HepG2 (cell line): ENCODE data around the gene ZNF274. TPM values are rescaled to one million over a fixed set of nuclear protein-coding genes. Genes with fewer than 3 reads are reported as not detected.

ENCODE experiments used
- ATAC-seq: fragments of 200-7000 bp; cut with Tn5 transposase; 3 replicates; pipeline ENCODE4 v1.9.1; 2020; ENCODE audit warnings: mild to moderate bottlenecking, moderate library complexity
- BruUV-seq: library from RNA; stranded (reverse); fragments of 400-500 nt; replicated peaks from 2 replicates; lab custom pipeline; 2021; lab: Mats Ljungman, UMichigan
- CTCF ChIA-PET: fragments of 300-600 bp; formaldehyde crosslinking; extraction: SDS; loops from one replicate; lab custom pipeline; 2021; ENCODE audit warnings: low total read pairs, inconsistent platforms, low intra/inter-chr PET ratio; lab: Yijun Ruan, JAX
- POLR2A ChIA-PET: fragments of 350-600 bp; sonication (Branson Sonifier 250); formaldehyde crosslinking; loops from one replicate; lab custom pipeline; 2020; ENCODE audit warnings: antibody characterized with exemption, inconsistent platforms; lab: Yijun Ruan, JAX
- DNase-seq: peaks from one replicate; pipeline ENCODE4 v3.0.0-alpha.2; 2015; ENCODE audit warnings: low spot score
- FAIRE-seq: peaks from 3 replicates; lab custom pipeline; 2011; peaks lifted over from hg19 to GRCh38; lab: Jason Lieb, UNC
- H2AFZ ChIP-seq: one replicate; pipeline ENCODE4 v1.6.1; 2011; ENCODE audit warnings: low read length, inconsistent platforms
- H3K27ac ChIP-seq: fragments of 300-600 bp; 3 replicates; pipeline ENCODE4 v1.8.0; 2011; ENCODE audit warnings: mixed run types, mild to moderate bottlenecking, mixed read lengths, low read length, inconsistent platforms; ENCODE audit not compliant: insufficient read depth; ENCODE audit errors: extremely low read length
- H3K27me3 ChIP-seq, 2 experiments: fragments of 200-600 bp in 1 of 2; 2 replicates in 1 of 2; 3 replicates in 1 of 2; pipeline versions ENCODE4 v1.6.0 to v1.8.0; 2011; ENCODE audit warnings: low read length in 2 of 2, mild to moderate bottlenecking in 2 of 2, moderate library complexity in 2 of 2, inconsistent platforms in 1 of 2; ENCODE audit not compliant: insufficient read depth in 2 of 2, control insufficient read depth in 1 of 2
- H3K36me3 ChIP-seq, 2 experiments: fragments of 200-600 bp in 1 of 2; replicated peaks in 1 of 2; 2 replicates in 1 of 2; 3 replicates in 1 of 2; pipeline versions ENCODE4 v1.5.1 to v1.8.0; 2011; ENCODE audit warnings: low read length in 2 of 2, inconsistent platforms in 1 of 2; ENCODE audit not compliant: insufficient read depth in 2 of 2, control insufficient read depth in 1 of 2
- H3K4me1 ChIP-seq: 2 replicates; pipeline ENCODE4 v1.5.1; 2012; ENCODE audit warnings: low read length, inconsistent platforms; ENCODE audit not compliant: insufficient read depth
- H3K4me2 ChIP-seq: 2 replicates; pipeline ENCODE4 v1.6.0; 2011; ENCODE audit warnings: low read depth, low read length, inconsistent platforms
- H3K4me3 ChIP-seq, 3 experiments: fragments of 200-600 bp in 1 of 3; sonication (generic), shearing (Covaris generic) in 1 of 3; replicated peaks in 1 of 3; 2 replicates each; pipeline ENCODE4 v1.5.1; 2011 to 2016; ENCODE audit warnings: low read length in 3 of 3, inconsistent platforms in 2 of 3, low read depth in 2 of 3, mild to moderate bottlenecking in 2 of 3, control low read depth in 1 of 3, mixed read lengths in 1 of 3; ENCODE audit not compliant: insufficient read depth in 1 of 3
- H3K79me2 ChIP-seq: one replicate; pipeline ENCODE4 v1.6.1; 2011; ENCODE audit warnings: low read length, inconsistent platforms; ENCODE audit not compliant: insufficient read depth
- H3K9ac ChIP-seq: 2 replicates; pipeline ENCODE4 v1.6.0; 2011; ENCODE audit warnings: mild to moderate bottlenecking, low read depth, low read length, inconsistent platforms; ENCODE audit not compliant: insufficient read depth
- H3K9me3 ChIP-seq: 2 replicates; pipeline ENCODE4 v1.5.1; 2012; ENCODE audit warnings: mild to moderate bottlenecking, low read length
- H4K20me1 ChIP-seq: 2 replicates; pipeline ENCODE4 v1.6.0; 2011; ENCODE audit warnings: inconsistent platforms, mild to moderate bottlenecking, low read length, moderate library complexity; ENCODE audit not compliant: insufficient read depth
- GABPB1 ChIP-seq: IDR thresholded peaks from 2 replicates; pipeline ENCODE4 v1.6.1; 2016; ENCODE audit warnings: mild to moderate bottlenecking, missing genetic modification reagents, moderate library complexity, missing compliant biosample characterization
- GMEB1 ChIP-seq: sonication (generic); formaldehyde crosslinking; IDR thresholded peaks from 2 replicates; pipeline ENCODE4 v1.5.1; 2020; ENCODE audit warnings: missing genetic modification reagents, mild to moderate bottlenecking, borderline replicate concordance
- KAT7 ChIP-seq: IDR thresholded peaks from 2 replicates; pipeline ENCODE4 v1.6.1; 2018; ENCODE audit warnings: borderline replicate concordance, missing compliant biosample characterization
- KDM2A ChIP-seq: sonication (generic); formaldehyde crosslinking; IDR thresholded peaks from 2 replicates; pipeline ENCODE4 v1.4.0; 2020; ENCODE audit warnings: low read depth, missing genetic modification reagents, borderline replicate concordance
- KDM3A ChIP-seq: IDR thresholded peaks from 2 replicates; pipeline ENCODE4 v1.6.1; 2018; ENCODE audit warnings: low read depth, missing compliant biosample characterization
- KDM5A ChIP-seq: fragments of 200-600 bp; sonication (generic); IDR thresholded peaks from 2 replicates; pipeline ENCODE4 v1.7.0; 2018; ENCODE audit warnings: antibody characterized with exemption, mild to moderate bottlenecking, low read length, borderline replicate concordance
- PAWR ChIP-seq: sonication (generic); formaldehyde crosslinking; IDR thresholded peaks from 2 replicates; pipeline ENCODE4 v1.4.0; 2020; ENCODE audit warnings: missing genetic modification reagents, mild to moderate bottlenecking, borderline replicate concordance
- RAD21 ChIP-seq: fragments of 450-650 bp; formaldehyde crosslinking; IDR thresholded peaks from 2 replicates; pipeline ENCODE4 v1.5.0; 2020; ENCODE audit warnings: mild to moderate bottlenecking
- RARA ChIP-seq: IDR thresholded peaks from 2 replicates; pipeline ENCODE4 v1.6.1; 2016; ENCODE audit warnings: missing genetic modification reagents, missing compliant biosample characterization
- RBFOX2 ChIP-seq: fragments of 200-400 bp; formaldehyde crosslinking; IDR thresholded peaks from 2 replicates; pipeline ENCODE4 v1.6.1; 2017; ENCODE audit warnings: low read depth, mild to moderate bottlenecking, low read length
- RFX5 ChIP-seq: IDR thresholded peaks from 2 replicates; pipeline ENCODE4 v1.6.1; 2011; ENCODE audit warnings: low read depth, low read length, improper control_type of control experiment
- RORA ChIP-seq: sonication (generic); formaldehyde crosslinking; IDR thresholded peaks from 2 replicates; pipeline ENCODE4 v1.5.0; 2020; ENCODE audit warnings: mild to moderate bottlenecking, missing genetic modification reagents, moderate library complexity
- RXRA ChIP-seq: sonication (generic); formaldehyde crosslinking; IDR thresholded peaks from 2 replicates; pipeline ENCODE4 v1.5.1; 2020; ENCODE audit warnings: missing genetic modification reagents
- SAP130 ChIP-seq: IDR thresholded peaks from 2 replicates; pipeline ENCODE4 v1.6.1; 2016; ENCODE audit warnings: low read depth
- SIN3A ChIP-seq: IDR thresholded peaks from 2 replicates; pipeline ENCODE4 v1.6.1; 2011; ENCODE audit warnings: low read depth, mild to moderate bottlenecking, control low read depth, low read length, borderline replicate concordance
- ZFY ChIP-seq: sonication (generic); formaldehyde crosslinking; IDR thresholded peaks from 2 replicates; pipeline ENCODE4 v1.4.0; 2020; ENCODE audit warnings: missing genetic modification reagents
- ZNF274 ChIP-seq: sonication (generic); formaldehyde crosslinking; IDR thresholded peaks from 2 replicates; pipeline ENCODE4 v1.5.1; 2020; ENCODE audit warnings: mild to moderate bottlenecking, missing genetic modification reagents
- ZNF431 ChIP-seq: sonication (generic); formaldehyde crosslinking; IDR thresholded peaks from 2 replicates; pipeline ENCODE4 v1.9.0; 2022; ENCODE audit warnings: missing genetic modification reagents, low read depth, mild to moderate bottlenecking, borderline replicate concordance
- ZNF547 ChIP-seq: sonication (generic); formaldehyde crosslinking; IDR thresholded peaks from 2 replicates; pipeline ENCODE4 v1.5.1; 2020; ENCODE audit warnings: mild to moderate bottlenecking, missing genetic modification reagents
- ZNF772 ChIP-seq: sonication (generic); formaldehyde crosslinking; IDR thresholded peaks from 2 replicates; pipeline ENCODE4 v1.5.0; 2020; ENCODE audit warnings: mild to moderate bottlenecking, missing genetic modification reagents
- ZNF780A ChIP-seq: sonication (generic); formaldehyde crosslinking; IDR thresholded peaks from 2 replicates; pipeline ENCODE4 v1.8.0; 2022; ENCODE audit warnings: mild to moderate bottlenecking, missing genetic modification reagents, moderate library complexity
- ZNF782 ChIP-seq: sonication (generic); formaldehyde crosslinking; IDR thresholded peaks from 2 replicates; pipeline ENCODE4 v1.4.0; 2020; ENCODE audit warnings: missing genetic modification reagents, mild to moderate bottlenecking, borderline replicate concordance
- WGBS: methylation state at CpG from one replicate; pipeline ENCODE4 v1.1.6; 2017; ENCODE audit warnings: low lambda C conversion rate; 5-methylcytosine and 5-hydroxymethylcytosine counted together
- in situ Hi-C: cut with HindIII; loops from 2 replicates; pipeline ENCODE4 v1.10.0; 2017; ENCODE audit warnings: low pct_unique_long_range_greater_than_20kb; ENCODE audit not compliant: extremely low pct_ligation_motif_present
- intact Hi-C: fragments of 100-400 bp; cut with micrococcal nuclease; formaldehyde crosslinking; loops from one replicate; pipeline ENCODE4 v1.10.0; 2022; ENCODE audit not compliant: unreplicated experiment
- polyA plus RNA-seq, 8 experiments: library from polyadenylated mRNA; depleted of rRNA in 3 of 8; stranded (reverse) in 7 of 8; unstranded in 1 of 8; fragments of >200 nt; fragmentation: Illumina TruSeq in 4 of 8; extraction: Trizol in 4 of 8; gene quantifications; 2 replicates each; pipeline versions ENCODE4 v1.2.1 to v1.2.3, GENCODE V29; 2011 to 2016; ENCODE audit warnings: low read depth in 4 of 8, missing spikeins in 1 of 8, mixed read lengths in 1 of 8; ENCODE audit not compliant: insufficient read depth in 1 of 8
- total RNA-seq, 5 experiments: library from RNA; depleted of rRNA; stranded (reverse); fragments of >200 nt; fragmentation: Illumina TruSeq; extraction: Trizol; gene quantifications; 2 replicates each; pipeline ENCODE4 v1.2.3, GENCODE V29; 2016; ENCODE audit warnings: low read depth in 1 of 5
- TF ChIP-seq, protein P1 (sequence below): sonication (generic); formaldehyde crosslinking; IDR thresholded peaks from 2 replicates; pipeline ENCODE4 v1.5.1; 2020; ENCODE audit warnings: mild to moderate bottlenecking, moderate library complexity, missing genetic modification reagents

ZNF274 gene
- total and polyA plus RNA-seq, 2 of the 13 experiments (the other 11 are each of a cell fraction or from before 2014, with no cell fraction given), result 16.1 to 23.0 TPM

- POLR2A ChIA-PET, result interaction anchor here (1.0 to 1.3 kb wide), 2 partner anchors 33 to 128 kb away, joined by 3 to 4 read pairs; no protein-coding TSS in a partner anchor
- peaks cover 55% of the 10 kb centered on the region for H3K9me3 ChIP-seq
- ATAC-seq (peak; percentile 41), DNase-seq (peak; percentile 66), FAIRE-seq (no peak)
- H3K4me3 ChIP-seq, result peak within 1 kb of the TSS; percentile 62 to 89 (median 85)
- peak within 1 kb of the TSS; percentile 73 for H3K9ac ChIP-seq
- H3K4me1 ChIP-seq, result peaks cover 15% of the 10 kb centered on the region
- no peaks in the 10 kb centered on the region; a peak in 1 of 5 replicates for H3K27me3 ChIP-seq
- peak within 1 kb of the TSS; percentile 75 for H3K4me2 ChIP-seq
- H3K27ac ChIP-seq, result peak within 1 kb of the TSS; percentile 73
- H3K79me2 ChIP-seq, result peaks cover 2% of the 10 kb centered on the region
- H2AFZ ChIP-seq, result no peak within 1 kb of the TSS
- CTCF ChIA-PET, result no interaction called here
- in situ Hi-C loops, result loop anchor here (10.0 kb wide), 3 partner anchors 236 to 576 kb away; partner anchors contain the start of genes ZNF416, ZNF417 and ZNF776
- no peaks in the 10 kb centered on the region for H3K36me3 ChIP-seq
- H4K20me1 ChIP-seq, result no peaks in the 10 kb centered on the region
- BruUV-seq, result no TSS peak
- intact Hi-C loops, result loop anchor here (10.0 kb wide), 1 partner anchor 326 kb away; no protein-coding TSS in a partner anchor
- 79% methylated on average over 56 of the region's 62 CpGs for WGBS
- TF ChIP-seq RXRA (CRISPR knock-in tag) (no peak), ZNF547 (CRISPR knock-in tag) (0 out of 2 replicates have a peak, but pooled peaks have one; percentile 55), SIN3A (peak; percentile 64; the same call in 1 of the 2 replicates), KDM2A (CRISPR knock-in tag) (peak; percentile 99), KAT7 (CRISPR knock-in tag) (peak; percentile 23; the same call in 1 of the 2 replicates), RFX5 (no peak), RARA (CRISPR knock-in tag) (no peak), ZNF772 (CRISPR knock-in tag) (0 out of 2 replicates have a peak, but pooled peaks have one; percentile 19), RORA (CRISPR knock-in tag) (no peak), KDM5A (0 out of 2 replicates have a peak, but pooled peaks have one; percentile 35), ZNF431 (CRISPR knock-in tag) (no peak), RAD21 (no peak), ZNF782 (CRISPR knock-in tag) (no peak), RBFOX2 (peak; percentile 79), ZFY (peak; percentile 44; the same call in 1 of the 2 replicates), ZNF274 (CRISPR knock-in tag) (peak; percentile 75; the same call in 1 of the 2 replicates), ZNF780A (CRISPR knock-in tag) (no peak), KDM3A (CRISPR knock-in tag) (no peak), GMEB1 (CRISPR knock-in tag) (peak; percentile 41; the same call in 1 of the 2 replicates), PAWR (CRISPR knock-in tag) (no peak), SAP130 (CRISPR knock-in tag) (peak; percentile 71), GABPB1 (CRISPR knock-in tag) (peak; percentile 86)
- TF ChIP-seq, protein P1, sequence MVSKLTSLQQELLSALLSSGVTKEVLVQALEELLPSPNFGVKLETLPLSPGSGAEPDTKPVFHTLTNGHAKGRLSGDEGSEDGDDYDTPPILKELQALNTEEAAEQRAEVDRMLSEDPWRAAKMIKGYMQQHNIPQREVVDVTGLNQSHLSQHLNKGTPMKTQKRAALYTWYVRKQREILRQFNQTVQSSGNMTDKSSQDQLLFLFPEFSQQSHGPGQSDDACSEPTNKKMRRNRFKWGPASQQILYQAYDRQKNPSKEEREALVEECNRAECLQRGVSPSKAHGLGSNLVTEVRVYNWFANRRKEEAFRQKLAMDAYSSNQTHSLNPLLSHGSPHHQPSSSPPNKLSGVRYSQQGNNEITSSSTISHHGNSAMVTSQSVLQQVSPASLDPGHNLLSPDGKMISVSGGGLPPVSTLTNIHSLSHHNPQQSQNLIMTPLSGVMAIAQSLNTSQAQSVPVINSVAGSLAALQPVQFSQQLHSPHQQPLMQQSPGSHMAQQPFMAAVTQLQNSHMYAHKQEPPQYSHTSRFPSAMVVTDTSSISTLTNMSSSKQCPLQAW (CRISPR knock-in tag), result peak; percentile 30; the same call in 1 of the 2 replicates
Observed at GRCh38 chr19:58150328-58150921, 32.4 kb upstream of the ZNF274 start, which contains the start of gene ZNF329. Gene ZNF329 (minus strand): TSS chr19:58150789. CDS start chr19:58129503, 21,286 bp downstream.
